Ectodermal cell (in vitro differentiated cells): ENCODE data around the gene LDB3. TPM values are rescaled to one million over a fixed set of nuclear protein-coding genes. Genes with fewer than 3 reads are reported as not detected.

Experiments
- H3K27ac ChIP-seq: 2 replicates; pipeline ENCODE4 v1.7.0; 2013; ENCODE audit warnings: mild to moderate bottlenecking, low read depth, low read length; ENCODE audit not compliant: insufficient read depth, poor library complexity, severe bottlenecking
- H3K27me3 ChIP-seq: 2 replicates; pipeline ENCODE4 v1.7.0; 2013; ENCODE audit warnings: mild to moderate bottlenecking, low read length; ENCODE audit not compliant: insufficient read depth, control insufficient read depth, poor library complexity, severe bottlenecking
- H3K36me3 ChIP-seq: one replicate; pipeline ENCODE4 v1.7.0; 2013; ENCODE audit warnings: low read length; ENCODE audit not compliant: control insufficient read depth, insufficient read depth
- H3K4me1 ChIP-seq: one replicate; pipeline ENCODE4 v1.7.0; 2013; ENCODE audit warnings: low read length; ENCODE audit not compliant: control insufficient read depth, insufficient read depth
- H3K4me3 ChIP-seq: 2 replicates; pipeline ENCODE4 v1.7.0; 2013; ENCODE audit warnings: low read depth, low read length, control low read depth; ENCODE audit not compliant: insufficient read depth
- H3K9me3 ChIP-seq: 2 replicates; pipeline ENCODE4 v1.7.0; 2013; ENCODE audit warnings: mild to moderate bottlenecking, low read length, moderate library complexity; ENCODE audit not compliant: control insufficient read depth
- WGBS, 2 experiments: methylation state at CpG; one replicate each; pipeline ENCODE4 v1.1.7; 2013; ENCODE audit warnings: missing lambda C conversion rate in 2 of 2; 5-methylcytosine and 5-hydroxymethylcytosine counted together
- polyA plus RNA-seq, 4 experiments: library from polyadenylated mRNA; stranded (reverse); fragments of 50-300 nt; gene quantifications; one replicate each; pipeline ENCODE4 v1.2.3, GENCODE V29; 2013

The LDB3 gene
- 0.13 TPM for polyA plus RNA-seq (2013, experiment 1 of 4)
- 0.27 TPM for polyA plus RNA-seq (2013, experiment 2 of 4)
- polyA plus RNA-seq (2013, experiment 3 of 4), result 0.21 TPM
- polyA plus RNA-seq (2013, experiment 4 of 4), result 0.36 TPM

GRCh38 chr10:86668297-86669165, at the start of gene LDB3:
TSS of gene LDB3 (plus strand) at chr10:86668511. CDS start at chr10:86668692, 181 bp downstream.
- H3K36me3 ChIP-seq, result no peaks in the 10 kb centered on the region
- no peak within 1 kb of the TSS for H3K27ac ChIP-seq
- WGBS, 2 experiments, result 57% methylated on average over 23 of the region's 23 CpGs
- H3K4me1 ChIP-seq, result peaks cover 34% of the 10 kb centered on the region
- no peak within 1 kb of the TSS for H3K4me3 ChIP-seq
- H3K9me3 ChIP-seq, result no peaks in the 10 kb centered on the region
- no peaks in the 10 kb centered on the region for H3K27me3 ChIP-seq

- WGBS, 2 experiments, result 97 to 100% methylated on average over 2 of the region's 2 CpGs
- no peak overlapping the region for H3K4me3 ChIP-seq
Measured at GRCh38 chr10:86628311-86628710, 40.0 kb upstream of the LDB3 start.

GRCh38 chr10:86630079-86630478, 38.2 kb upstream of the LDB3 start:
- Histone ChIP-seq H3K9me3 (no peaks in the 10 kb centered on the region), H3K27me3 (peaks cover 36% of the 10 kb centered on the region), H3K27ac (no peak overlapping the region), H3K4me1 (peaks cover 3% of the 10 kb centered on the region), H3K4me3 (no peak overlapping the region), H3K36me3 (no peaks in the 10 kb centered on the region)
- 46 to 47% methylated on average over 2 of the region's 2 CpGs for WGBS, 2 experiments

More at GRCh38 chr10:86628311-86628710, 40.0 kb upstream of the LDB3 start:
- Histone ChIP-seq H3K27ac (no peak overlapping the region), H3K4me1 (peaks cover 3% of the 10 kb centered on the region), H3K9me3 (no peaks in the 10 kb centered on the region), H3K27me3 (peaks cover 25% of the 10 kb centered on the region), H3K36me3 (no peaks in the 10 kb centered on the region)

- peaks cover 3% of the 10 kb centered on the region for H3K4me1 ChIP-seq
- H3K27ac ChIP-seq, result no peak overlapping the region
- no peaks in the 10 kb centered on the region for H3K36me3 ChIP-seq
- 7% methylated on average over 48 to 49 of the region's 49 CpGs for WGBS, 2 experiments
- peak overlapping the region; percentile 44 for H3K4me3 ChIP-seq
- H3K9me3 ChIP-seq, result no peaks in the 10 kb centered on the region
- peaks cover 41% of the 10 kb centered on the region for H3K27me3 ChIP-seq
Measured at GRCh38 chr10:86632009-86632800, 36.1 kb upstream of the LDB3 start.

- Histone ChIP-seq H3K36me3 (no peaks in the 10 kb centered on the region), H3K4me3 (no peak overlapping the region), H3K27me3 (peaks cover 41% of the 10 kb centered on the region), H3K4me1 (peaks cover 3% of the 10 kb centered on the region), H3K9me3 (no peaks in the 10 kb centered on the region), H3K27ac (no peak overlapping the region)
- 68 to 76% methylated on average over 5 of the region's 5 CpGs for WGBS, 2 experiments
Measured at GRCh38 chr10:86632951-86633350, 35.4 kb upstream of the LDB3 start.

- Histone ChIP-seq H3K9me3 (no peaks in the 10 kb centered on the region), H3K36me3 (no peaks in the 10 kb centered on the region), H3K27ac (no peak overlapping the region), H3K4me1 (peaks cover 3% of the 10 kb centered on the region), H3K4me3 (no peak overlapping the region), H3K27me3 (peaks cover 41% of the 10 kb centered on the region)
- 88 to 97% methylated on average over 2 of the region's 2 CpGs for WGBS, 2 experiments
Measured at GRCh38 chr10:86635402-86635801, 32.9 kb upstream of the LDB3 start.

GRCh38 chr10:86636311-86636710, 32.0 kb upstream of the LDB3 start:
- Histone ChIP-seq H3K9me3 (no peaks in the 10 kb centered on the region), H3K36me3 (no peaks in the 10 kb centered on the region), H3K4me1 (peaks cover 3% of the 10 kb centered on the region), H3K4me3 (no peak overlapping the region), H3K27ac (no peak overlapping the region), H3K27me3 (peaks cover 36% of the 10 kb centered on the region)
- 79 to 97% methylated on average over 2 of the region's 2 CpGs for WGBS, 2 experiments

GRCh38 chr10:86642021-86642420, 26.3 kb upstream of the LDB3 start:
- H3K27me3 ChIP-seq, result no peaks in the 10 kb centered on the region
- H3K9me3 ChIP-seq, result no peaks in the 10 kb centered on the region
- no peaks in the 10 kb centered on the region for H3K4me1 ChIP-seq
- no peak overlapping the region for H3K4me3 ChIP-seq
- no peaks in the 10 kb centered on the region for H3K36me3 ChIP-seq
- no peak overlapping the region for H3K27ac ChIP-seq

- H3K27me3 ChIP-seq, result no peaks in the 10 kb centered on the region
- H3K9me3 ChIP-seq, result no peaks in the 10 kb centered on the region
- H3K27ac ChIP-seq, result no peak overlapping the region
- 86 to 87% methylated on average over 5 of the region's 5 CpGs for WGBS, 2 experiments
- no peaks in the 10 kb centered on the region for H3K36me3 ChIP-seq
- H3K4me3 ChIP-seq, result no peak overlapping the region
- H3K4me1 ChIP-seq, result no peaks in the 10 kb centered on the region
Measured at GRCh38 chr10:86642499-86642898, 25.8 kb upstream of the LDB3 start.

GRCh38 chr10:86644152-86644793, 24.0 kb upstream of the LDB3 start:
- Histone ChIP-seq H3K27ac (no peak overlapping the region), H3K4me3 (no peak overlapping the region), H3K27me3 (no peaks in the 10 kb centered on the region), H3K36me3 (no peaks in the 10 kb centered on the region), H3K9me3 (no peaks in the 10 kb centered on the region), H3K4me1 (no peaks in the 10 kb centered on the region)
- WGBS, 2 experiments, result 76% methylated on average over 5 of the region's 5 CpGs
